Kidney (tissue), 14 donors: ENCODE data around the gene KCTD6. TPM values are rescaled to one million over a fixed set of nuclear protein-coding genes. Genes with fewer than 3 reads are reported as not detected.

ENCODE experiments used
- DNase-seq, 5 donors: peaks; one replicate each; pipeline ENCODE4 v3.0.0-alpha.2; 2013 to 2020
- FAIRE-seq: peaks from 2 replicates; lab custom pipeline; 2012; peaks lifted over from hg19 to GRCh38; lab: Jason Lieb, UNC
- H3K27ac ChIP-seq, 2 donors: one replicate each; pipeline ENCODE4 v1.7.0; 2013; ENCODE audit warnings: low read depth in 2 of 2, low read length in 2 of 2, inconsistent platforms in 1 of 2
- H3K27me3 ChIP-seq: one replicate; pipeline ENCODE4 v1.7.1; 2013; ENCODE audit warnings: low read length, inconsistent platforms; ENCODE audit not compliant: control insufficient read depth, insufficient read depth
- H3K36me3 ChIP-seq, 3 donors: one replicate each; pipeline versions ENCODE4 v1.7.0 to v1.7.1; 2013; ENCODE audit warnings: low read length in 3 of 3, control low read depth in 1 of 3, inconsistent platforms in 1 of 3; ENCODE audit not compliant: insufficient read depth in 3 of 3, control insufficient read depth in 2 of 3
- H3K4me1 ChIP-seq, 3 donors: one replicate each; pipeline versions ENCODE4 v1.7.0 to v1.7.1; 2013; ENCODE audit warnings: low read length in 3 of 3, inconsistent platforms in 1 of 3, low read depth in 1 of 3; ENCODE audit not compliant: control insufficient read depth in 2 of 3, insufficient read depth in 2 of 3
- H3K4me3 ChIP-seq, 3 donors: one replicate each; pipeline versions ENCODE4 v1.7.0 to v1.8.1; 2013; ENCODE audit warnings: low read length in 3 of 3, control low read depth in 1 of 3, inconsistent platforms in 1 of 3
- H3K9ac ChIP-seq, 3 donors: one replicate each; pipeline versions ENCODE4 v1.7.0 to v1.7.1; 2013; ENCODE audit warnings: low read length in 3 of 3, control low read depth in 1 of 3, inconsistent platforms in 1 of 3
- H3K9me3 ChIP-seq, 3 donors: one replicate each; pipeline versions ENCODE4 v1.7.0 to v1.7.1; 2013; ENCODE audit warnings: low read length in 3 of 3, control low read depth in 1 of 3, inconsistent platforms in 1 of 3; ENCODE audit not compliant: control insufficient read depth in 2 of 3, insufficient read depth in 1 of 3
- CTCF ChIP-seq: IDR thresholded peaks from 3 replicates; pipeline ENCODE4 v1.5.1; 2012; ENCODE audit warnings: mild to moderate bottlenecking, moderate library complexity, borderline replicate concordance; ENCODE audit not compliant: insufficient read depth; ENCODE audit errors: extremely low read depth
- intact Hi-C: fragments of 100-400 bp; cut with DNase I; formaldehyde crosslinking; loops from one replicate; pipeline ENCODE4 v1.11.1; 2022
- polyA plus RNA-seq: library from polyadenylated mRNA; stranded (reverse); fragments of 350-450 nt; fragmentation: Illumina TruSeq; extraction: RNeasy Lipid Tissue Mini Kit (QIAGEN cat#74804); gene quantifications from one replicate; pipeline ENCODE4 v1.2.3, GENCODE V29; 2014; ENCODE audit warnings: low read depth, low replicate concordance; ENCODE audit not compliant: insufficient read depth
- total RNA-seq: library from RNA; stranded (reverse); fragmentation: NEBNext Ultra II Directional; extraction: Animal tissue kit (Norgen Biotek cat#: 25700); gene quantifications from one replicate; pipeline ENCODE4 v1.2.1, GENCODE V29; 2021
- donor health status: control.
- donor health status: control.
- donor health status: control.
- donor health status: control.
- donor health status: control.
- donor health status: DM: yes; HTN: yes; CAD: no.
- donor health status: Normal renal cell carcinoma (clear cell type).

Gene KCTD6
- total and polyA plus RNA-seq, 2 donors from 2014 or later = 19.0 to 24.5 TPM

- no peak for DNase-seq
- peaks cover 4 to 51% (median 30%) of the 10 kb centered on the region in 3 donors for H3K4me1 ChIP-seq
- H3K27me3 ChIP-seq = no peaks in the 10 kb centered on the region
- no peaks in the 10 kb centered on the region for H3K9me3 ChIP-seq
- peak overlapping the region in 1 of 3 donors; percentile 32 for H3K9ac ChIP-seq
- no peak overlapping the region for H3K4me3 ChIP-seq
- intact Hi-C loops = no loop called here
- peak overlapping the region; percentile 86 to 87 for H3K27ac ChIP-seq
- no peak for FAIRE-seq
- peaks cover 0 to 23% (median 5%) of the 10 kb centered on the region in 3 donors for H3K36me3 ChIP-seq
- no peak for TF ChIP-seq CTCF
Observed at GRCh38 chr3:58520403-58521335, 28.8 kb downstream of the KCTD6 start.

- peaks cover 4 to 51% (median 32%) of the 10 kb centered on the region in 3 donors for H3K4me1 ChIP-seq
- no peak overlapping the region for H3K4me3 ChIP-seq
- peaks cover 0 to 23% (median 3%) of the 10 kb centered on the region in 3 donors for H3K36me3 ChIP-seq
- FAIRE-seq (no peak), DNase-seq (no peak)
- H3K27me3 ChIP-seq = no peaks in the 10 kb centered on the region
- no peaks in the 10 kb centered on the region for H3K9me3 ChIP-seq
- intact Hi-C loops = no loop called here
- H3K9ac ChIP-seq = no peak overlapping the region
- TF ChIP-seq CTCF = no peak
- peak overlapping the region; percentile 86 to 87 for H3K27ac ChIP-seq
Observed at GRCh38 chr3:58521336-58521670, 29.4 kb downstream of the KCTD6 start.

GRCh38 chr3:58521917-58522631 lies 30.2 kb downstream of the KCTD6 start:
- DNase-seq = peak in 4 of 5 donors; percentile 57 to 79 (median 69)
- FAIRE-seq = no peak
- H3K27me3 ChIP-seq = no peaks in the 10 kb centered on the region
- no peaks in the 10 kb centered on the region for H3K9me3 ChIP-seq
- peaks cover 4 to 51% (median 35%) of the 10 kb centered on the region in 3 donors for H3K4me1 ChIP-seq
- peaks cover 0 to 26% (median 2%) of the 10 kb centered on the region in 3 donors for H3K36me3 ChIP-seq
- intact Hi-C loops = no loop called here
- H3K9ac ChIP-seq = peak overlapping the region in 1 of 3 donors; percentile 66
- H3K27ac ChIP-seq = peak overlapping the region; percentile 86 to 87
- TF ChIP-seq CTCF = no peak
- no peak overlapping the region for H3K4me3 ChIP-seq
